Activated CD8-positive, alpha-beta memory T cell treated with anti-CD3 and anti-CD28 coated beads for 24 hours (primary cell): ENCODE results near the gene NMS.
"Not testable (repeated sequence)": the region's sequence is repeated elsewhere in the genome, so short reads cannot be mapped to it uniquely, and the experiment has no call there.

Experiments used
- DNase-seq: peaks from one replicate; pipeline ENCODE4 v3.0.0-alpha.2; 2020

Gene NMS

GRCh38 chr2:100470182-100470581 lies at the start of gene NMS:
Gene NMS (plus strand): TSS chr2:100470482. CDS start chr2:100470489, 7 bp downstream.
- DNase-seq, result no peak

- no peak for DNase-seq
These were observed 47.8 kb upstream of the NMS start for GRCh38 chr2:100422320-100423055.

- no peak for DNase-seq
These were observed 46.7 kb upstream of the NMS start for GRCh38 chr2:100423631-100424030.

GRCh38 chr2:100424277-100424875 lies 45.9 kb upstream of the NMS start:
- no peak for DNase-seq

- no peak for DNase-seq
These were observed 45.2 kb upstream of the NMS start for GRCh38 chr2:100425107-100425506.

GRCh38 chr2:100425573-100426383 lies 44.5 kb upstream of the NMS start:
- DNase-seq, result no peak

GRCh38 chr2:100426384-100426720 lies 43.9 kb upstream of the NMS start:
- no peak for DNase-seq

GRCh38 chr2:100427111-100427510 lies 43.2 kb upstream of the NMS start:
- no peak for DNase-seq

GRCh38 chr2:100427627-100428258 lies 42.5 kb upstream of the NMS start:
- peak; percentile 81 for DNase-seq

GRCh38 chr2:100429726-100430125 lies 40.6 kb upstream of the NMS start:
- no peak for DNase-seq

GRCh38 chr2:100437751-100438150 lies 32.5 kb upstream of the NMS start:
- DNase-seq, result no peak

GRCh38 chr2:100446696-100447095 lies 23.6 kb upstream of the NMS start:
- no peak for DNase-seq

GRCh38 chr2:100451092-100451491 lies 19.2 kb upstream of the NMS start:
- no peak for DNase-seq

GRCh38 chr2:100451734-100452133 lies 18.5 kb upstream of the NMS start:
- no peak for DNase-seq

- no peak for DNase-seq
These were observed 16.4 kb upstream of the NMS start for GRCh38 chr2:100453853-100454252.

- DNase-seq, result not testable (repeated sequence)
These were observed 13.9 kb upstream of the NMS start for GRCh38 chr2:100456357-100456756.

GRCh38 chr2:100460904-100461530 lies 9.3 kb upstream of the NMS start:
- DNase-seq, result no peak

- DNase-seq, result no peak
These were observed 724 bp downstream of the NMS start for GRCh38 chr2:100470898-100471514.

- no peak for DNase-seq
These were observed 6.3 kb downstream of the NMS start for GRCh38 chr2:100476606-100477005.

- no peak for DNase-seq
These were observed 12.5 kb downstream of the NMS start for GRCh38 chr2:100482741-100483140.

GRCh38 chr2:100483895-100484294 lies 13.6 kb downstream of the NMS start:
- no peak for DNase-seq

GRCh38 chr2:100484390-100484789 lies 14.1 kb downstream of the NMS start:
- no peak for DNase-seq

GRCh38 chr2:100485396-100485795 lies 15.1 kb downstream of the NMS start:
- no peak for DNase-seq
